Coronary artery (tissue), 2 donors: ENCODE measurements around the gene LGR4.

Experiments used
- DNase-seq: peaks from one replicate; pipeline ENCODE4 v3.0.0-alpha.2; 2017; ENCODE audit warnings: low spot score
- H3K27ac ChIP-seq, 2 donors: fragments of 200-600 bp; sonication (generic); one replicate each; pipeline ENCODE4 v1.5.1; 2016 to 2019
- H3K4me3 ChIP-seq: fragments of 200-600 bp; sonication (generic); 2 replicates; pipeline ENCODE4 v1.5.1; 2016; ENCODE audit warnings: mild to moderate bottlenecking, moderate library complexity
- TF ChIP-seq, protein P1 (sequence below): fragments of 200-600 bp; sonication (generic); IDR thresholded peaks from one replicate; pipeline ENCODE4 v1.5.1; 2019; ENCODE audit warnings: antibody characterized with exemption

The LGR4 gene

DNA sequence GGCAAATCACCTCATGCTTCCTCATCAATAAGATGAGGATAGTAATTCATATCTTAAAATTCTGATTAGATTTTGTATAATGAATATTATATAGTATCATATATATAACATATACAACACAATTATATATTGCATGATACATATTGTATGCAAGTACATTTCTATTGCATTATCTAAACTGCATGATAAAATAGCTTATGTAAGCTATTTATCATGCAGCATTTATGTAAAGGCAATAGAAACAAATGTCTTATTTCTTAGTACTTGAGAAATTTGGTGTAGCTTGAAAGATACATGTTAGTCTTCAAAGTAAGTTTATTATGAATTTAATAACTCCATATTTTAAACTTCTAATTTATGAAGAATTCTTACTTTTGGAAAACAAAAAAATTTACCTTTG lies 28.5 kb upstream of the LGR4 start:
- TF ChIP-seq, protein P1, sequence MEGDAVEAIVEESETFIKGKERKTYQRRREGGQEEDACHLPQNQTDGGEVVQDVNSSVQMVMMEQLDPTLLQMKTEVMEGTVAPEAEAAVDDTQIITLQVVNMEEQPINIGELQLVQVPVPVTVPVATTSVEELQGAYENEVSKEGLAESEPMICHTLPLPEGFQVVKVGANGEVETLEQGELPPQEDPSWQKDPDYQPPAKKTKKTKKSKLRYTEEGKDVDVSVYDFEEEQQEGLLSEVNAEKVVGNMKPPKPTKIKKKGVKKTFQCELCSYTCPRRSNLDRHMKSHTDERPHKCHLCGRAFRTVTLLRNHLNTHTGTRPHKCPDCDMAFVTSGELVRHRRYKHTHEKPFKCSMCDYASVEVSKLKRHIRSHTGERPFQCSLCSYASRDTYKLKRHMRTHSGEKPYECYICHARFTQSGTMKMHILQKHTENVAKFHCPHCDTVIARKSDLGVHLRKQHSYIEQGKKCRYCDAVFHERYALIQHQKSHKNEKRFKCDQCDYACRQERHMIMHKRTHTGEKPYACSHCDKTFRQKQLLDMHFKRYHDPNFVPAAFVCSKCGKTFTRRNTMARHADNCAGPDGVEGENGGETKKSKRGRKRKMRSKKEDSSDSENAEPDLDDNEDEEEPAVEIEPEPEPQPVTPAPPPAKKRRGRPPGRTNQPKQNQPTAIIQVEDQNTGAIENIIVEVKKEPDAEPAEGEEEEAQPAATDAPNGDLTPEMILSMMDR, result no peak
- Histone ChIP-seq H3K27ac (no peak overlapping the region), H3K4me3 (no peak overlapping the region)
- DNase-seq, result no peak

DNA sequence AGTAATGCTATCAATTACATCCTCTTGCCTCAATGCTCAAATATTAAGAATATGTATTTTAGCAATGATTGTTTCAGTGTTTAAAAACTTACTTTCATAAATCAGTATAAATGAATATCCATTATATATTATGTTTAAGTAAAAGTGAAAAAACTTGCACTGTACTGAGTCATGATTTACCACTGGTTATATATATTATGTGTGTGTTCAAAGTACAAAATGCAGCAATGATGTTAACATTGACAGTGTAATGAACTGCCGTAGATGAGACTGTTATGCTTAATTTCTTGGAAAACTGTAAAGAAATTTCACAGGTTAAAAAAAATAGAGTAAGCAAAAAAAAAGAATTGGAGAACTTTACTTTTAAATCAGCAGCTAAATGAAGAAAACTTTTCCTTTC lies 25.3 kb upstream of the LGR4 start:
- DNase-seq, result no peak
- H3K27ac ChIP-seq, result no peak overlapping the region
- TF ChIP-seq, protein P1, result no peak
- H3K4me3 ChIP-seq, result no peak overlapping the region

GRCh38 chr11:27497284-27497866 lies 24.8 kb upstream of the LGR4 start:
- no peak for DNase-seq

DNA sequence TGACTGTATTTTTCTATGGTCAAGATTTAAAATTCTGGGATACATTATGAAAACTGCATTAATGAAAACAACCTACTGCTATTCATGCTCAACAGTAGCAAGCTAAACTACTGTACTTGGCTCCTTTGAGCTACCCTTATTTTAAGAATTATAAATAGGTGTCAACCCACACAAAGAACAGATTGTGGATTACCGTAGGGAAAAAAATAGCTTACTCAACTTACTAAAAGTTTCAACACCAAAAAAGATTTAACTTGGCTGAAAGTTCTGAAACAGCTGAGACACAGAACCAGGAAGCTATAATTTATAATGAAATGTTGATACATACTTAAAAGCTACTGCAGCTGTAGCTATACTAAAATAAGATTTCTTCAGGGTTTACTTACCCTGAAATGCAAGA lies 23.9 kb upstream of the LGR4 start:
- DNase-seq, result no peak
- TF ChIP-seq, protein P1, result no peak
- no peak overlapping the region for H3K27ac ChIP-seq
- no peak overlapping the region for H3K4me3 ChIP-seq

More at GRCh38 chr11:27497284-27497866, 24.8 kb upstream of the LGR4 start:
- Histone ChIP-seq H3K4me3 (no peak overlapping the region), H3K27ac (no peak overlapping the region)
- TF ChIP-seq, protein P1, result peak; percentile 51

- no peak for DNase-seq
- TF ChIP-seq, protein P1, result no peak
- Histone ChIP-seq H3K27ac (no peak overlapping the region), H3K4me3 (no peak overlapping the region)
Measured at GRCh38 chr11:27495710-27496300, 23.2 kb upstream of the LGR4 start.

- Histone ChIP-seq H3K4me3 (no peak overlapping the region), H3K27ac (no peak overlapping the region)
- DNase-seq, result no peak
- TF ChIP-seq, protein P1, result no peak
Measured at GRCh38 chr11:27489092-27489491, 16.5 kb upstream of the LGR4 start.

DNA sequence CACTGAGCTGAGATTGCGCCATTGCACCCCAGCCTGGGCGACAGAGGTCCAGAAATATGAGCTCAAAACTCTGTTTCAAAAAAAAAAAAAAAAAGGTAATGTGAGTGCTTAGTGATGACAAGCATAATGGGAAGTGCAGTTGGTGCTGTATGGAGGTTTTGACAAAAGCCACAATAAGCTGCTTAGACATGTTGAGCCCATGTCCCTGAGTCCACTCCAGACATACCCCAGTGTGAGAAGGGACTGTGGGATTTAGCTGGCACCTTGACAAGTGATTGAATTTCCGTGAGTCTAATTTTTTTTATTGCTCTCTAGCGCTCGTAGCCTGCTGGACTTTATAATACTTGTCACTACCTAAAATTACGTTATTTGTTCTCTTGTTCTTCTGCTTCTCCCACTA lies 15.1 kb upstream of the LGR4 start:
- TF ChIP-seq, protein P1, result no peak

More for the DNA sequence above, 15.1 kb upstream of the LGR4 start:
- H3K27ac ChIP-seq, result no peak overlapping the region
- no peak overlapping the region for H3K4me3 ChIP-seq
- DNase-seq, result no peak
